HG02840 (cell line): ENCODE measurements around the gene TPX2.

Source experiments
- ATAC-seq: cut with Tn5 transposase; IDR thresholded peaks from one replicate; pipeline ENCODE4 v1.9.1; 2021; ENCODE audit warnings: mild to moderate bottlenecking, moderate library complexity, moderate number of reproducible peaks; ENCODE audit not compliant: unreplicated experiment, low FRiP score

Gene TPX2

DNA sequence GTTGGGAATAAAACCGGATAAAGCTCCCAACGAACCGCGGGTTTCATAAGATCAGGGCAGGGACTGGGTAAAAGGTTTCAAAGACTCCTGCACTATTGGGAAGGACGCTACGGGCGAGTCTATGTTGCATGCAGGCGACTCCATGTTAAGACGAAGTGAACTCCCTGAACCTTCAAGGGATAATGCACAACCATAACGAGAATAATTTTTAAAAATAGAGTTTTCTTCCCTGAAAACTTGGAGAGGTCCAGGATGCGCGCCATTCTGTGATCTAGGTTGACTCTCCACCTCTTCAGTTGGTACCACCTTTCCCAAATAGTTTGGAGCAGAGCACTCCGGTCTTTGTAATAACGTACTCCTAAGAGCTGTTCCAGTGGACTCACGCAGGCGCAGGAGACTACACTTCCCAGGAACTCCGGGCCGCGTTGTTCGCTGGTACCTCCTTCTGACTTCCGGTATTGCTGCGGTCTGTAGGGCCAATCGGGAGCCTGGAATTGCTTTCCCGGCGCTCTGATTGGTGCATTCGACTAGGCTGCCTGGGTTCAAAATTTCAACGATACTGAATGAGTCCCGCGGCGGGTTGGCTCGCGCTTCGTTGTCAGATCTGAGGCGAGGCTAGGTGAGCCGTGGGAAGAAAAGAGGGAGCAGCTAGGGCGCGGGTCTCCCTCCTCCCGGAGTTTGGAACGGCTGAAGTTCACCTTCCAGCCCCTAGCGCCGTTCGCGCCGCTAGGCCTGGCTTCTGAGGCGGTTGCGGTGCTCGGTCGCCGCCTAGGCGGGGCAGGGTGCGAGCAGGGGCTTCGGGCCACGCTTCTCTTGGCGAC, at the start of gene TPX2:
TPX2 (plus strand) TSS at position 562 of the 821 bp plus-strand sequence. CDS start 18,187 bp downstream, outside the sequence.
- ATAC-seq: peak; percentile 94

- no peak for ATAC-seq
Observed at GRCh38 chr20:31690124-31690666, 48.9 kb upstream of the TPX2 start.

DNA sequence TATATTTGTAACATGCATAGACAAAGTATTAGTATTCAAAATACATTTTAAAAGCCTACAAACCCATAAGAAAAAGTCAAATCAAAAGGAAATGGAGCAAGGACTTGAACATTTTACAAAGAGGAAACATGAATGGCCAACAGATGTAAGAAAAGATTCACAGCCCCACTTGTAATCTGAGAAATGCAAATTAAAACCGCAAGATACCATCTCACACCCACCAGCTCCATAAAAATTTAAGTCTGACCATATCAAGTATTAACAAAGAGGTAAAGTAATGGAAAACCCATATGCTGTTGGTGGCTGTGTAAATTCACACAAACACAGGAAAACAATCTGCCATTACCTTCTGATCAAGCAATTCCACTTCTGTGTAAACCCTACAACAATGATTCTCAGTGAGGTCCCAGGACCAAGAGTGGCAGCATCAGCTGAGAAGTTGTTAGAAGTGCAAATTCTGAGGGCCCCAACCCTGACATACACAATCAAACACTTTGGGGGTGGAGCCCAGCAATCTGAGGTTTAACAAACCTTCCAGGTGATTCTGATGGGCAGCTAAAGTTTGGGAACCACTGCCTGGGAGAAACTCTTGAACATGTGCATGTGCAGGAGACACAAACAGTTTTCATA, 47.3 kb upstream of the TPX2 start:
- no peak for ATAC-seq

- ATAC-seq: no peak
Observed at GRCh38 chr20:31693402-31693801, 45.7 kb upstream of the TPX2 start.

- ATAC-seq: no peak
Observed at GRCh38 chr20:31693987-31694661, 45.0 kb upstream of the TPX2 start.

DNA sequence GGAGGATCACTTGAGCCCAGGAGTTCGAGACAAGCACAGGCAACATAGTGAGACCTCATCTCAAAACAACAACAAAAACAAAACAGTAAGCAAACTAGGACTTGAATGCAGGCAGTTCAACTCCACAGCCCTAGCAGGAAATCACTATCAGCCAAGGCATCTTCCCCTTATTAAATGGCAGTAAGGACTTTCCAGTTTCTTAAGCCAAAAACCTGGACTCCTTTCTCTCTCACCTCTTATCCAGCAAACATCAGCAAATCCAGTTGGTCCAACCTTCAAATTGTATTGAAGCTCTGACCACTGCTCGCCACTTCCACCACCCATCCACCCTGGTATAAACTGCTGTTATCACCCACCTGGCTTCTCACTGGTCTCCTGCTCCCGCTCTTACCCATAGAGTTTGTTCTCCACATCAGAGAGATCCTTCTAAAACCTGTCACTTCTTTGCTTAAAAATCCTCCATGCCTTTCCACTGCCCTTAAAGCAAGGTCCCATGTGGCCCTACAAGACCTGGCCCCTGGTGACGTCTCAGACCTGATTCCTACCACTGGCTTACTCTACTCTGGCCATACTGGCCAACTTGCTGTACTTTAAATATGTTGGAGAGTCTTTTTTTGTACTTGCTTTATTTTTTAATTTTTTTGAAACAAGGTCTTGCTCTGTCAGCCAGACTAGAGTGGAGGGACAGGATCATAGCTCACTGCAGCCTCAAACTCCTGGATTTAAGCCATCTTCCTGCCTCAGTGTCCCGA, 44.1 kb upstream of the TPX2 start:
- ATAC-seq: no peak

- no peak for ATAC-seq
Observed at GRCh38 chr20:31695849-31696804, 43.0 kb upstream of the TPX2 start.

GRCh38 chr20:31698243-31698802, 40.8 kb upstream of the TPX2 start:
- no peak for ATAC-seq

DNA sequence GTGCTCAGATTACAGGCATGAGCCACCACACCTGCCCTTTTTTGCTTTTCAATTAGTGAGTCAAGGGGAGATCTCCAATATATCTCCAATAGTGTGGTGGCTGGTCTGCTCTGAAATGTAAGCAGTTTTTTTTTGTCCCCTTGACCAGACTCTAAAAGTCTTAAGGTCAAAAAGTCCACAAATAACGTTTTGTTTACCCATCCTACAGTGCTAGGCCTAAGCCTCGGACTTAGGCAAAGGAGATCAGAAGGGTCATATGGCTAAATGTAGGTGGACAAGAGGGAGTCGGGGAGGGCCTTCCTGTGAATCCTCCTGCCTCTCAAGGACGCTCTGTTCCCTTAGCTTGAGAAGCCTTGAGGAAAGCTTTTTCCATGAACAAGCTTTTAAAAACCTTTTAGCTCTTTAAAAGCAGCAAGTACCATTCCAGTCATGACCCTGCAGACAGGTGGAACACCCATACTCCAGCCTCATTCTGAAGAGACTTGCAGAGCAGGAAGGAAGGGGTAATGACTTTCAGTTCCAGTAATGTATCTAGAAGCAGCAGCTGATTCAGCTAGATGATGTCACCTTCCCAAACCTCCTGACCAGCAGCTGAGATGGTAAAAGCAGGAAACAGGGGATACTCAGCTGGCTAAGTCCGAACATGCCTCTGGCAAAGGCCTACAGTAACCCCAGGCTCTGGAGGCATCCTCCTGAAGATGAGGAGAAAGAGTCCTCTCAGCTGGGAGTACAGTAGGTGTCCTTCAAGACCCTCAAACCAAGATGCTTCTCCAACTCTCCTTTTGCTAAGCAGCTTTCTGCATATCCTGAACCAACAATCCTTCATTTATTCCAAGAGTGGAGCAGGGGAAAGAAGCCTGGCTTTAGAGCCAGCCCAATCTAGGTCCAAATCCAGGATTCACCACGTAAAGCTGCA, 40.0 kb upstream of the TPX2 start:
- peak; percentile 71 for ATAC-seq

GRCh38 chr20:31699801-31700728, 39.0 kb upstream of the TPX2 start:
- ATAC-seq: no peak

- ATAC-seq: no peak
Observed at GRCh38 chr20:31700747-31701146, 38.3 kb upstream of the TPX2 start.

DNA sequence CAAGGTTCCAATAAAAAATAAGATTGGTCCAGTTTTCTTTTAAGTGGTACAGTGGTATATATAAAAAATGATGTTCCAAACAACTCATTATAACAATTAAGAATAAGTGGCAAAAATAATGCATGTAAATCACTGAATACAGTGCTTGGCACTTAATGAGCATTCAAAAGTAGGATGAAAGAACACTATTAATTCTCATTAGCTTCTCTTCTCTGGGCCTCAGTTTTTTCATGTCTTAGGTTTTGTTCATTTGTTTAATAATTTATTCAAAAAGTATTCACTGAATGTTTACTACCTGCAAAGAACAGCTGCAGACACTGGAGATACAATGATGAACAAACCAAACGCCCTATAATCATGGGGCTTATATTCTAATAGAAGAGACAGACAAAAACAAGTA, 37.5 kb upstream of the TPX2 start:
- ATAC-seq: no peak

GRCh38 chr20:31704225-31705119, 34.6 kb upstream of the TPX2 start:
- no peak for ATAC-seq

DNA sequence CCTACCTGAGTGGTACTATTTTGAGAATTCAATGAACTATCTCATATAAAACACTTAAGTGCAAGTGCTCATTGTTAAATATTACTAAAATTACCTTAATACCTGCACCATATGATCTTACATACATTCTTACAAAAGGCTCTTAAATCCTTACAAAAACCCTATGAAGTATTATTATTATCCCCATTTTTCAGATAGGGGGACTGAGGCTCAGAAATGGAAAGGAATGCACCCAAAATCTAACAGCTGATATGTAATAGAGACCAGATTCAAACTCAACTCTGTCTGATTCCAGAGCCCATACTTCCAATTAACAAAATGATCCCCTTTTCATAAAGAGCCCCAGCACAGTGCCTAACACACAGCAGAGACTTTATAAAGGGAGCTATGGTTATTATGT, 33.9 kb upstream of the TPX2 start:
- no peak for ATAC-seq

GRCh38 chr20:31705598-31706597, 33.2 kb upstream of the TPX2 start:
- ATAC-seq: peak; percentile 77
